HepG2 (cell line): ENCODE measurements around the gene OPA3. TPM values are rescaled to one million over a fixed set of nuclear protein-coding genes. Genes with fewer than 3 reads are reported as not detected.

Experiments used
- ELF3 ChIP-seq: IDR thresholded peaks from 2 replicates; pipeline ENCODE4 v1.6.1; 2016; ENCODE audit warnings: missing genetic modification reagents, missing compliant biosample characterization
- GFI1 ChIP-seq: sonication (generic); formaldehyde crosslinking; IDR thresholded peaks from 2 replicates; pipeline ENCODE4 v1.5.0; 2020; ENCODE audit warnings: missing genetic modification reagents, mild to moderate bottlenecking, borderline replicate concordance
- HMGA1 ChIP-seq: sonication (generic); formaldehyde crosslinking; conservative IDR thresholded peaks from 2 replicates; pipeline ENCODE4 v1.4.0; 2020; ENCODE audit warnings: missing genetic modification reagents
- NFIC ChIP-seq: IDR thresholded peaks from 2 replicates; pipeline ENCODE4 v1.6.1; 2012; ENCODE audit warnings: mild to moderate bottlenecking, low read length, inconsistent platforms
- NR2F1 ChIP-seq, 2 experiments: fragments of 450-650 bp in 1 of 2; formaldehyde crosslinking in 1 of 2; IDR thresholded peaks; 2 replicates each; pipeline versions ENCODE4 v1.5.0 to v1.6.1; 2016 to 2020; ENCODE audit warnings: mild to moderate bottlenecking in 1 of 2, missing compliant biosample characterization in 1 of 2, missing genetic modification reagents in 1 of 2, moderate library complexity in 1 of 2
- RAD21 ChIP-seq: fragments of 450-650 bp; formaldehyde crosslinking; IDR thresholded peaks from 2 replicates; pipeline ENCODE4 v1.5.0; 2020; ENCODE audit warnings: mild to moderate bottlenecking
- SOX5 ChIP-seq: IDR thresholded peaks from 2 replicates; pipeline ENCODE4 v1.6.1; 2016; ENCODE audit warnings: borderline replicate concordance
- SPEN ChIP-seq: sonication (generic); formaldehyde crosslinking; IDR thresholded peaks from 2 replicates; pipeline ENCODE4 v1.5.1; 2020; ENCODE audit warnings: low read depth, mild to moderate bottlenecking, missing genetic modification reagents
- TARDBP ChIP-seq: sonication (generic); formaldehyde crosslinking; IDR thresholded peaks from 2 replicates; pipeline ENCODE4 v1.8.0; 2022; ENCODE audit warnings: mild to moderate bottlenecking, missing genetic modification reagents
- ZFP37 ChIP-seq: sonication (generic); formaldehyde crosslinking; IDR thresholded peaks from 2 replicates; pipeline ENCODE4 v1.4.0; 2020; ENCODE audit warnings: missing genetic modification reagents, borderline replicate concordance
- ZNF317 ChIP-seq: sonication (generic); formaldehyde crosslinking; IDR thresholded peaks from 2 replicates; pipeline ENCODE4 v1.5.0; 2020; ENCODE audit warnings: mild to moderate bottlenecking, missing genetic modification reagents
- ZNF605 ChIP-seq: sonication (generic); formaldehyde crosslinking; IDR thresholded peaks from 2 replicates; pipeline ENCODE4 v1.8.0; 2022; ENCODE audit warnings: mild to moderate bottlenecking, missing genetic modification reagents
- ZSCAN12 ChIP-seq: sonication (generic); formaldehyde crosslinking; IDR thresholded peaks from 2 replicates; pipeline ENCODE4 v1.9.0; 2021; ENCODE audit warnings: mild to moderate bottlenecking, missing genetic modification reagents
- ZSCAN20 ChIP-seq: sonication (generic); formaldehyde crosslinking; IDR thresholded peaks from 2 replicates; pipeline ENCODE4 v1.4.0; 2020; ENCODE audit warnings: missing genetic modification reagents, mild to moderate bottlenecking, borderline replicate concordance
- polyA plus RNA-seq, 8 experiments: library from polyadenylated mRNA; depleted of rRNA in 3 of 8; stranded (reverse) in 7 of 8; unstranded in 1 of 8; fragments of >200 nt; fragmentation: Illumina TruSeq in 4 of 8; extraction: Trizol in 4 of 8; gene quantifications; 2 replicates each; pipeline versions ENCODE4 v1.2.1 to v1.2.3, GENCODE V29; 2011 to 2016; ENCODE audit warnings: low read depth in 4 of 8, missing spikeins in 1 of 8, mixed read lengths in 1 of 8; ENCODE audit not compliant: insufficient read depth in 1 of 8
- total RNA-seq, 5 experiments: library from RNA; depleted of rRNA; stranded (reverse); fragments of >200 nt; fragmentation: Illumina TruSeq; extraction: Trizol; gene quantifications; 2 replicates each; pipeline ENCODE4 v1.2.3, GENCODE V29; 2016; ENCODE audit warnings: low read depth in 1 of 5
- TF ChIP-seq, protein P1 (sequence below): IDR thresholded peaks from 2 replicates; pipeline ENCODE4 v1.6.1; 2012; ENCODE audit warnings: low read depth, low read length, improper control_type of control experiment
- TF ChIP-seq, protein P2 (sequence below): sonication (generic); formaldehyde crosslinking; IDR thresholded peaks from 2 replicates; pipeline ENCODE4 v1.5.1; 2020; ENCODE audit warnings: missing genetic modification reagents, mild to moderate bottlenecking, borderline replicate concordance
- TF ChIP-seq, protein P3 (sequence below): IDR thresholded peaks from 2 replicates; pipeline ENCODE4 v1.6.1; 2018; ENCODE audit warnings: missing genetic modification reagents
- TF ChIP-seq, protein P4 (sequence below): sonication (generic); formaldehyde crosslinking; IDR thresholded peaks from 2 replicates; pipeline ENCODE4 v1.5.0; 2020; ENCODE audit warnings: missing genetic modification reagents
- TF ChIP-seq, protein P5 (sequence below): sonication (generic); formaldehyde crosslinking; IDR thresholded peaks from 2 replicates; pipeline ENCODE4 v1.4.0; 2020; ENCODE audit warnings: missing genetic modification reagents, borderline replicate concordance
- TF ChIP-seq, protein P6 (sequence below): sonication (generic); formaldehyde crosslinking; IDR thresholded peaks from 2 replicates; pipeline ENCODE4 v1.8.1; 2023; ENCODE audit warnings: mild to moderate bottlenecking, moderate library complexity, missing genetic modification reagents

Gene OPA3
- total and polyA plus RNA-seq, 2 of the 13 experiments (the other 11 are each of a cell fraction or from before 2014, with no cell fraction given) = 8.3 to 17.7 TPM

DNA sequence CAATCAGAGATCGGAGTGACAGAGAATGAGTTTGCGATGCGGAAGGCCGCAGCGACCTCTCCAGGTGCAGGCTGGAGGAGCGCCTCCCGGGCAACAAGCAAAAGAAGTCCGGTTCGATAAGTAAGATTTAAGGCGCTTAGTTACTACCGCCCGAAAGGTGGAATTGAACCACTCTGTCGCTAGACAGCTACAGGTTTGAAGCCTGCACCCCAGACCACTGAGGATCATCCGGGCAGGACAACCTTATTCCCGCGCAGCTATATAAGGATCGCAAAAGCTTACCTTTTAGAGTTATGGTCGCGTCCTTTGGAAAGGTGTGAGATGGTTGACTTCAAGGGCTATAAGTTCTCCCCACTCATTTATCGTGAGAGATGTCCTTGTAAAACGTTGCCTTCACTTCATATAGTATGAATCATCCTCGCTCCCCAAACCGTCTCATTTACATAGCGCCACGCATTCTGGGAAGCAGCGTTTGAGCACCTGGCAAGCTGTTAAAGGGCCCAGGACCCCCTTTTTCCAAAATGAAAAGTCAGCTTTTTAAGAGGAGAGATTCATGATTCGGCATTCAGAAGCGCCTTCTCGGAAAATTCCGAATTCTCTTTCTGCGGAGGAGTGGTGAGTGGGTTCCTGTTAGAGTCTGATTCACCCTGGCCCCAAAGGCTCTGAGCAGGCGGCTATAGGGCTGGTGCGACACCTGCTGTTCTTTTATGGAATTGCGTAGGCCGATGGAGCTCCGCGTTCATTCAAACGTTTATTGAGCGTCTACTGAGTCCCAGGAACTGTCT is 106.0 kb downstream of the OPA3 start (continued):
- TF ChIP-seq, protein P1, sequence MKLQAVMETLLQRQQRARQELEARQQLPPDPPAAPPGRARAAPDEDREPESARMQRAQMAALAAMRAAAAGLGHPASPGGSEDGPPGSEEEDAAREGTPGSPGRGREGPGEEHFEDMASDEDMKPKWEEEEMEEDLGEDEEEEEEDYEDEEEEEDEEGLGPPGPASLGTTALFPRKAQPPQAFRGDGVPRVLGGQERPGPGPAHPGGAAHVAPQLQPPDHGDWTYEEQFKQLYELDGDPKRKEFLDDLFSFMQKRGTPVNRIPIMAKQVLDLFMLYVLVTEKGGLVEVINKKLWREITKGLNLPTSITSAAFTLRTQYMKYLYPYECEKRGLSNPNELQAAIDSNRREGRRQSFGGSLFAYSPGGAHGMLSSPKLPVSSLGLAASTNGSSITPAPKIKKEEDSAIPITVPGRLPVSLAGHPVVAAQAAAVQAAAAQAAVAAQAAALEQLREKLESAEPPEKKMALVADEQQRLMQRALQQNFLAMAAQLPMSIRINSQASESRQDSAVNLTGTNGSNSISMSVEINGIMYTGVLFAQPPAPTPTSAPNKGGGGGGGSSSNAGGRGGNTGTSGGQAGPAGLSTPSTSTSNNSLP = peak; percentile 74
- TF ChIP-seq ZSCAN12 (CRISPR knock-in tag) (0 out of 2 replicates have a peak, but pooled peaks have one; percentile 21), ZNF317 (CRISPR knock-in tag) (0 out of 2 replicates have a peak, but pooled peaks have one; percentile 58), ELF3 (CRISPR knock-in tag) (no peak; the same call in 1 of the 2 replicates), ZNF605 (peak; percentile 88; the same call in 1 of the 2 replicates), HMGA1 (CRISPR knock-in tag) (no peak), GFI1 (no peak; the same call in 1 of the 2 replicates), TARDBP (peak; percentile 79), ZFP37 (CRISPR knock-in tag) (no peak), RAD21 (CRISPR knock-in tag) (peak; percentile 92), SOX5 (CRISPR knock-in tag) (peak; percentile 13; the same call in 1 of the 2 replicates), NR2F1 (CRISPR knock-in tag; IDR thresholded peaks at IDR 0.05) (0 out of 4 replicates have a peak, but pooled peaks of 1 of the 2 experiments have one; percentile 26), SPEN (peak; percentile 25; the same call in 1 of the 2 replicates), NFIC (peak; percentile 82; the same call in 1 of the 2 replicates), ZSCAN20 (CRISPR knock-in tag) (peak; percentile 52; the same call in 1 of the 2 replicates)
- TF ChIP-seq, protein P2, sequence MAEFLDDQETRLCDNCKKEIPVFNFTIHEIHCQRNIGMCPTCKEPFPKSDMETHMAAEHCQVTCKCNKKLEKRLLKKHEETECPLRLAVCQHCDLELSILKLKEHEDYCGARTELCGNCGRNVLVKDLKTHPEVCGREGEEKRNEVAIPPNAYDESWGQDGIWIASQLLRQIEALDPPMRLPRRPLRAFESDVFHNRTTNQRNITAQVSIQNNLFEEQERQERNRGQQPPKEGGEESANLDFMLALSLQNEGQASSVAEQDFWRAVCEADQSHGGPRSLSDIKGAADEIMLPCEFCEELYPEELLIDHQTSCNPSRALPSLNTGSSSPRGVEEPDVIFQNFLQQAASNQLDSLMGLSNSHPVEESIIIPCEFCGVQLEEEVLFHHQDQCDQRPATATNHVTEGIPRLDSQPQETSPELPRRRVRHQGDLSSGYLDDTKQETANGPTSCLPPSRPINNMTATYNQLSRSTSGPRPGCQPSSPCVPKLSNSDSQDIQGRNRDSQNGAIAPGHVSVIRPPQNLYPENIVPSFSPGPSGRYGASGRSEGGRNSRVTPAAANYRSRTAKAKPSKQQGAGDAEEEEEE (CRISPR knock-in tag) = 0 out of 2 replicates have a peak, but pooled peaks have one; percentile 36
- TF ChIP-seq, protein P3, sequence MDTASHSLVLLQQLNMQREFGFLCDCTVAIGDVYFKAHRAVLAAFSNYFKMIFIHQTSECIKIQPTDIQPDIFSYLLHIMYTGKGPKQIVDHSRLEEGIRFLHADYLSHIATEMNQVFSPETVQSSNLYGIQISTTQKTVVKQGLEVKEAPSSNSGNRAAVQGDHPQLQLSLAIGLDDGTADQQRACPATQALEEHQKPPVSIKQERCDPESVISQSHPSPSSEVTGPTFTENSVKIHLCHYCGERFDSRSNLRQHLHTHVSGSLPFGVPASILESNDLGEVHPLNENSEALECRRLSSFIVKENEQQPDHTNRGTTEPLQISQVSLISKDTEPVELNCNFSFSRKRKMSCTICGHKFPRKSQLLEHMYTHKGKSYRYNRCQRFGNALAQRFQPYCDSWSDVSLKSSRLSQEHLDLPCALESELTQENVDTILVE (CRISPR knock-in tag) = peak; percentile 69; the same call in 1 of the 2 replicates
- TF ChIP-seq, protein P4, sequence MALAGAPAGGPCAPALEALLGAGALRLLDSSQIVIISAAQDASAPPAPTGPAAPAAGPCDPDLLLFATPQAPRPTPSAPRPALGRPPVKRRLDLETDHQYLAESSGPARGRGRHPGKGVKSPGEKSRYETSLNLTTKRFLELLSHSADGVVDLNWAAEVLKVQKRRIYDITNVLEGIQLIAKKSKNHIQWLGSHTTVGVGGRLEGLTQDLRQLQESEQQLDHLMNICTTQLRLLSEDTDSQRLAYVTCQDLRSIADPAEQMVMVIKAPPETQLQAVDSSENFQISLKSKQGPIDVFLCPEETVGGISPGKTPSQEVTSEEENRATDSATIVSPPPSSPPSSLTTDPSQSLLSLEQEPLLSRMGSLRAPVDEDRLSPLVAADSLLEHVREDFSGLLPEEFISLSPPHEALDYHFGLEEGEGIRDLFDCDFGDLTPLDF (CRISPR knock-in tag) = peak; percentile 63; the same call in 1 of the 2 replicates
- TF ChIP-seq, protein P5, sequence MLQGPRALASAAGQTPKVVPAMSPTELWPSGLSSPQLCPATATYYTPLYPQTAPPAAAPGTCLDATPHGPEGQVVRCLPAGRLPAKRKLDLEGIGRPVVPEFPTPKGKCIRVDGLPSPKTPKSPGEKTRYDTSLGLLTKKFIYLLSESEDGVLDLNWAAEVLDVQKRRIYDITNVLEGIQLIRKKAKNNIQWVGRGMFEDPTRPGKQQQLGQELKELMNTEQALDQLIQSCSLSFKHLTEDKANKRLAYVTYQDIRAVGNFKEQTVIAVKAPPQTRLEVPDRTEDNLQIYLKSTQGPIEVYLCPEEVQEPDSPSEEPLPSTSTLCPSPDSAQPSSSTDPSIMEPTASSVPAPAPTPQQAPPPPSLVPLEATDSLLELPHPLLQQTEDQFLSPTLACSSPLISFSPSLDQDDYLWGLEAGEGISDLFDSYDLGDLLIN (CRISPR knock-in tag) = no peak
- TF ChIP-seq, protein P6, sequence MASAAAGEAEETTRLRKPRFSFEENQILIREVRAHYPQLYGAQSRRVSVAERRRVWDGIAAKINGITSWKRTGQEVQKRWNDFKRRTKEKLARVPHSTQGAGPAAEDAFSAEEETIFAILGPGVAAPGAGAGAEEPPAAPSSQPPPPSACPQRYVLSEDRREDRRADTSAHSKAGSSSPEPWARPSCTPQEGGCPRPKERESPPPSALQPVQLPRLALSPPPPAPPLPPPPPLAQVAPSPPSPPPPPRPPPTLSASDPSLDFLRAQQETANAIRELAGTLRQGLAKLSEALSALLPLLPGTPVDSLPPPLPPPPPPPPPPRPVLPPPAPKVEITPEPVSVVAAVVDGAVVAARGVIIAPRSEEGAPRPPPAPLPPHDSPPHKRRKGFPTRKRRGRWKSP = peak; percentile 76; the same call in 1 of the 2 replicates
